Astrocyte of the spinal cord (primary cell): Measurements from ENCODE around the gene TOX2.

Source experiments
- DNase-seq: peaks from one replicate; pipeline ENCODE4 v3.0.0; 2011; ENCODE audit warnings: low read depth, low spot score
- H3K4me3 ChIP-seq: 2 replicates; pipeline ENCODE4 v1.5.1; 2011; ENCODE audit warnings: low read depth, mild to moderate bottlenecking, low read length, moderate library complexity
- CTCF ChIP-seq: IDR thresholded peaks from 2 replicates; pipeline ENCODE4 v1.5.1; 2012; ENCODE audit warnings: low read depth, mild to moderate bottlenecking, low read length, inconsistent platforms
- in situ Hi-C: cut with HindIII; loops from 2 replicates; pipeline ENCODE4 v1.10.0; 2017; ENCODE audit warnings: low sequenced_read_pairs

Gene TOX2

GRCh38 chr20:44034451-44034850 is 119.8 kb downstream of the TOX2 start:
- no peak overlapping the region for H3K4me3 ChIP-seq
- no peak for DNase-seq
- in situ Hi-C loops, result no loop called here
- TF ChIP-seq CTCF, result no peak

GRCh38 chr20:44034965-44035635 is 120.4 kb downstream of the TOX2 start:
- H3K4me3 ChIP-seq, result no peak overlapping the region
- no peak for TF ChIP-seq CTCF
- in situ Hi-C loops, result no loop called here
- no peak for DNase-seq

- DNase-seq, result no peak
- TF ChIP-seq CTCF, result no peak
- in situ Hi-C loops, result no loop called here
Observed at GRCh38 chr20:44035924-44036323, 121.3 kb downstream of the TOX2 start.

GRCh38 chr20:44036441-44036840 is 121.8 kb downstream of the TOX2 start:
- H3K4me3 ChIP-seq, result no peak overlapping the region
- no peak for TF ChIP-seq CTCF
- DNase-seq, result no peak
- in situ Hi-C loops, result no loop called here

More at GRCh38 chr20:44035924-44036323, 121.3 kb downstream of the TOX2 start:
- H3K4me3 ChIP-seq, result no peak overlapping the region

GRCh38 chr20:44038681-44039123 is 124.0 kb downstream of the TOX2 start:
- DNase-seq, result no peak
- H3K4me3 ChIP-seq, result no peak overlapping the region
- TF ChIP-seq CTCF, result no peak
- in situ Hi-C loops, result no loop called here

GRCh38 chr20:44039147-44039546 is 124.5 kb downstream of the TOX2 start:
- in situ Hi-C loops, result no loop called here
- no peak overlapping the region for H3K4me3 ChIP-seq
- TF ChIP-seq CTCF, result no peak
- DNase-seq, result no peak
